Stomach (tissue), 9 donors: Measurements from ENCODE around the gene SEMA4D. TPM values are rescaled to one million over a fixed set of nuclear protein-coding genes. Genes with fewer than 3 reads are reported as not detected.

ENCODE experiments used
- DNase-seq, 2 donors: peaks; one replicate each; pipeline versions ENCODE4 v3.0.0 to v3.0.0-alpha.2; 2013 to 2019
- H3K27ac ChIP-seq, 5 donors: fragments of 200-600 bp in 4 of 5; sonication (generic) in 4 of 5; one replicate each; pipeline ENCODE4 v1.5.1; 2013 to 2019; ENCODE audit warnings: mild to moderate bottlenecking in 1 of 5, moderate library complexity in 1 of 5
- H3K27me3 ChIP-seq, 3 donors: fragments of 200-600 bp; sonication (generic); one replicate each; pipeline ENCODE4 v1.5.1; 2017 to 2019; ENCODE audit warnings: mixed run types in 1 of 3
- H3K36me3 ChIP-seq, 4 donors: fragments of 200-600 bp; sonication (generic); 1 replicate in 3 of 4; 2 replicates in 1 of 4; pipeline ENCODE4 v1.5.1; 2016 to 2019
- H3K4me1 ChIP-seq, 4 donors: fragments of 200-600 bp; sonication (generic); one replicate each; pipeline ENCODE4 v1.5.1; 2016 to 2019
- H3K4me3 ChIP-seq, 4 donors: fragments of 200-600 bp; sonication (generic) in 3 of 4; one replicate each; pipeline ENCODE4 v1.5.1; 2016 to 2019; ENCODE audit warnings: mild to moderate bottlenecking in 1 of 4
- H3K9me3 ChIP-seq, 4 donors: fragments of 200-600 bp; sonication (generic); one replicate each; pipeline ENCODE4 v1.5.1; 2016 to 2019
- CTCF ChIP-seq, 7 experiments: fragments of 450-650 bp in 4 of 7; fragments of 200-600 bp in 3 of 7; sonication (generic) in 3 of 7; IDR thresholded peaks; one replicate each; pipeline ENCODE4 v1.5.1; 2016 to 2019; ENCODE audit warnings: antibody characterized with exemption in 7 of 7, control low read depth in 2 of 7, mild to moderate bottlenecking in 1 of 7
- EP300 ChIP-seq: sonication (generic); formaldehyde crosslinking; IDR thresholded peaks from one replicate; pipeline ENCODE4 v1.6.1; 2017; ENCODE audit warnings: antibody characterized with exemption
- POLR2A ChIP-seq, 4 donors: fragments of 450-650 bp; IDR thresholded peaks; one replicate each; pipeline ENCODE4 v1.6.1; 2016; ENCODE audit warnings: antibody characterized with exemption in 4 of 4, control low read depth in 2 of 4, mild to moderate bottlenecking in 1 of 4, moderate library complexity in 1 of 4
- POLR2AphosphoS5 ChIP-seq, 3 donors: sonication (generic); formaldehyde crosslinking; IDR thresholded peaks; one replicate each; pipeline ENCODE4 v1.6.1; 2016; ENCODE audit warnings: antibody characterized with exemption in 3 of 3
- WGBS, 5 donors: extraction: QIAGEN DNeasy Blood & Tissue Kit in 3 of 5; methylation state at CpG; one replicate each; pipeline versions ENCODE4 v1.1.5 to v1.1.7; 2013 to 2018; 5-methylcytosine and 5-hydroxymethylcytosine counted together
- intact Hi-C: fragments of 100-400 bp; cut with DNase I; formaldehyde crosslinking; loops from one replicate; pipeline ENCODE4 v1.15.1; 2023; ENCODE audit warnings: low total_unique reads
- polyA plus RNA-seq, 3 donors: library from polyadenylated mRNA; stranded (reverse); fragments of 200-250 nt; gene quantifications; one replicate each; pipeline ENCODE4 v1.2.3, GENCODE V29; 2013
- total RNA-seq, 5 donors: library from RNA; depleted of rRNA; stranded (reverse); fragments of >200 nt; gene quantifications; one replicate each; pipeline versions ENCODE4 v1.1.0 to v1.2.3, GENCODE V29; 2014 to 2016
- donor health status: healthy with polysubstance abuse.
- donor health status: Bipolar disorder and iron deficiency.
- donor health status: healthy.

The SEMA4D gene
- total and polyA plus RNA-seq, 8 donors = 4.9 to 43.3 (median 12.5) TPM

- DNase-seq = no peak
- Histone ChIP-seq H3K27me3 (no peaks in the 10 kb centered on the region), H3K27ac (peak overlapping the region in 4 of 5 donors; percentile 20 to 73 (median 50)), H3K4me1 (peaks cover 0 to 38% (median 9%) of the 10 kb centered on the region in 4 donors), H3K4me3 (peak overlapping the region in 1 of 4 donors; percentile 7), H3K9me3 (no peaks in the 10 kb centered on the region), H3K36me3 (peaks cover 0 to 14% (median 10%) of the 10 kb centered on the region in 4 donors)
- intact Hi-C loops = no loop called here
- 51 to 73% (median 56%) methylated on average over 9 of the region's 9 CpGs for WGBS, 5 donors
- no peak for TF ChIP-seq POLR2A (IDR thresholded peaks at IDR 0.05)
- TF ChIP-seq CTCF (IDR thresholded peaks at IDR 0.05) = no peak
- TF ChIP-seq EP300 = no peak
- no peak for TF ChIP-seq POLR2AphosphoS5 (IDR thresholded peaks at IDR 0.05)
Observed at GRCh38 chr9:89418474-89418845, 79.5 kb downstream of the SEMA4D start.

DNA sequence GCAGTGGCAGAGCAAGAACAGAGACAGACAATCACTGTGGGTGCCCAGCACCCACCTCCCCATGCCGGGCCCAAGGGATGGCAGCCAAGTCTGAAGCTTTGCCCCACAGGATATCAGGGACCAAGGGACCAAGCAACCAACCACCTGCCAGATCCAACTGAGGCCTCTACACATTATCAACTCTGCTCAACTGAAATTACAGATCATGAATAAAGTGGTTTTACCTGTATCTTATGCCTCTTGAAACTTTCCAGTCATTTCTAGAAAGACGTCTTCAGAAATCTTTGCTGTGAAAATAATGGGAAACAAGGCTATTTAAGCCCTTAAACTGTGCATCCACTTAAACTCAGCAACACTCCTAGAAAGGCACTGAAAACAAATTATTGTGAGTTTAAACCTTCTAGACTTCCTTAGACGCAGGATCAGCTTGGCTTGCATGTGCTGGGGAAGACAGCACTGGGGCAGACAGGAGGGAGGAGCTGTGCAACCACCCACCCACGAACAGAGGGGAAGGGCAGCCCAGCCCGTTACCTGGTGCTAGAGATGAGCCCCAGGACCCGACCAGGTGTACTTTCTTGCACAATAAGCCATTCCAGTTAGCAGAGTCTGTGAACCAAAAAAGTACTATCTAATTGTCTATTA, 80.0 kb downstream of the SEMA4D start:
- H3K27me3 ChIP-seq = no peaks in the 10 kb centered on the region
- peaks cover 0 to 19% (median 11%) of the 10 kb centered on the region in 4 donors for H3K36me3 ChIP-seq
- no peak for DNase-seq
- H3K4me3 ChIP-seq = no peak overlapping the region
- peaks cover 0 to 35% (median 9%) of the 10 kb centered on the region in 4 donors for H3K4me1 ChIP-seq
- intact Hi-C loops = no loop called here
- no peak for TF ChIP-seq EP300
- no peaks in the 10 kb centered on the region for H3K9me3 ChIP-seq
- H3K27ac ChIP-seq = peak overlapping the region in 1 of 5 donors; percentile 73
- 69 to 78% (median 71%) methylated on average over 6 of the region's 6 CpGs for WGBS, 5 donors

GRCh38 chr9:89414670-89415324, 83.1 kb downstream of the SEMA4D start:
- Histone ChIP-seq H3K27ac (no peak overlapping the region), H3K36me3 (peaks cover 0 to 24% (median 15%) of the 10 kb centered on the region in 4 donors), H3K27me3 (no peaks in the 10 kb centered on the region), H3K4me1 (peaks cover under 1 to 33% (median 8%) of the 10 kb centered on the region in 4 donors), H3K9me3 (no peaks in the 10 kb centered on the region), H3K4me3 (no peak overlapping the region)
- TF ChIP-seq POLR2A (IDR thresholded peaks at IDR 0.05) (no peak), POLR2AphosphoS5 (IDR thresholded peaks at IDR 0.05) (no peak)
- no peak for DNase-seq
- WGBS, 5 donors = 91 to 94% (median 92%) methylated on average over 9 of the region's 9 CpGs
- intact Hi-C loops = no loop called here

- Histone ChIP-seq H3K36me3 (peaks cover 0 to 24% (median 15%) of the 10 kb centered on the region in 4 donors), H3K9me3 (no peaks in the 10 kb centered on the region), H3K4me3 (no peak overlapping the region), H3K27ac (no peak overlapping the region), H3K27me3 (no peaks in the 10 kb centered on the region), H3K4me1 (peaks cover 3 to 34% (median 8%) of the 10 kb centered on the region in 4 donors)
- 80 to 91% (median 82%) methylated on average over 4 of the region's 4 CpGs for WGBS, 5 donors
- intact Hi-C loops = no loop called here
- TF ChIP-seq POLR2A (IDR thresholded peaks at IDR 0.05) (no peak), CTCF (IDR thresholded peaks at IDR 0.05) (no peak), EP300 (no peak), POLR2AphosphoS5 (IDR thresholded peaks at IDR 0.05) (no peak)
- no peak for DNase-seq
Observed at GRCh38 chr9:89413963-89414638, 83.8 kb downstream of the SEMA4D start.

DNA sequence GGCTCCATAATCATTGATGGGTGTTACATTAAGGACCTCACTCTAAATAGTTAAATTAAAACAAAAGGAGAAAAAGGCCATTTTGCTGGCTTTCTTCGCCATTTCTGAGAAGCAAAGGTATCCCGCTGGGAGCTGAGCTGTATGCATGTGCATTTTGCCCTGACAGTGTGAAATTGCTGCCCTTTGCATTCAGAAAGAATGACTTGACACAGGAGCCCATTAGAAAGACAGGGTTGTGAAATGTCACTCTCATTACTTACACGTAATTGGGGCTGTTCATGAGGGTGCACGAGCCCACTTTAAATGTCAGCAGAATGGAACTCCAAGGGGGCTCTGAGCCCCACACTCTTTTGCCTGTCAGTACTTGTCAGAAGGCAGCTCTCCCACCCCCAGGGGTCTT, 85.0 kb downstream of the SEMA4D start:
- no peak for TF ChIP-seq EP300
- TF ChIP-seq CTCF (IDR thresholded peaks at IDR 0.05) = no peak
- TF ChIP-seq POLR2AphosphoS5 (IDR thresholded peaks at IDR 0.05) = no peak
- TF ChIP-seq POLR2A (IDR thresholded peaks at IDR 0.05) = no peak
- no peak overlapping the region for H3K4me3 ChIP-seq
- H3K27me3 ChIP-seq = no peaks in the 10 kb centered on the region
- DNase-seq = no peak
- peaks cover 0 to 24% (median 15%) of the 10 kb centered on the region in 4 donors for H3K36me3 ChIP-seq
- H3K4me1 ChIP-seq = peaks cover 0 to 34% (median 7%) of the 10 kb centered on the region in 4 donors
- WGBS, 5 donors = 80 to 84% (median 81%) methylated on average over 4 of the region's 4 CpGs
- no peak overlapping the region for H3K27ac ChIP-seq
- no peaks in the 10 kb centered on the region for H3K9me3 ChIP-seq
- intact Hi-C loops = no loop called here
